GM23338 (cell line): Measurements from ENCODE around the gene GPC5. TPM values are rescaled to one million over a fixed set of nuclear protein-coding genes. Genes with fewer than 3 reads are reported as not detected.

Experiments used
- ATAC-seq: fragments of 200-7000 bp; cut with Tn5 transposase; 3 replicates; pipeline ENCODE4 v1.9.1; 2020
- DNase-seq: peaks from one replicate; pipeline ENCODE4 v3.0.0-alpha.2; 2015; ENCODE audit warnings: low spot score
- H2AFZ ChIP-seq: fragments of 200-600 bp; sonication (generic); 2 replicates; pipeline ENCODE4 v1.8.0; 2016; ENCODE audit warnings: antibody characterized with exemption, mild to moderate bottlenecking, moderate library complexity
- H3F3A ChIP-seq: fragments of 200-600 bp; sonication (generic); replicated peaks from 2 replicates; pipeline ENCODE4 v1.8.0; 2017; ENCODE audit warnings: antibody characterized with exemption, mixed run types, low read depth
- H3K27ac ChIP-seq: fragments of 200-600 bp; sonication (generic); 2 replicates; pipeline ENCODE4 v1.6.1; 2016; ENCODE audit warnings: low read depth
- H3K27me3 ChIP-seq: fragments of 200-600 bp; sonication (generic); 2 replicates; pipeline ENCODE4 v1.8.0; 2016; ENCODE audit warnings: mild to moderate bottlenecking, mixed run types, moderate library complexity; ENCODE audit not compliant: insufficient read depth
- H3K36me3 ChIP-seq: fragments of 200-600 bp; sonication (generic); 2 replicates; pipeline ENCODE4 v1.8.0; 2016; ENCODE audit warnings: mild to moderate bottlenecking; ENCODE audit not compliant: insufficient read depth
- H3K4me1 ChIP-seq: fragments of 200-600 bp; sonication (generic); 2 replicates; pipeline ENCODE4 v1.8.0; 2016; ENCODE audit warnings: mild to moderate bottlenecking, moderate library complexity; ENCODE audit not compliant: insufficient read depth
- H3K4me2 ChIP-seq: fragments of 200-600 bp; sonication (generic); 2 replicates; pipeline ENCODE4 v1.7.1; 2017; ENCODE audit warnings: mixed run types
- H3K4me3 ChIP-seq: fragments of 200-600 bp; sonication (generic); 2 replicates; pipeline ENCODE4 v1.6.1; 2016; ENCODE audit warnings: mixed run types
- H3K79me2 ChIP-seq: fragments of 200-600 bp; sonication (generic); replicated peaks from 2 replicates; pipeline ENCODE4 v1.8.0; 2017; ENCODE audit warnings: mild to moderate bottlenecking; ENCODE audit not compliant: insufficient read depth
- H3K9me2 ChIP-seq: fragments of 200-600 bp; sonication (generic); 2 replicates; pipeline ENCODE4 v1.8.0; 2017; ENCODE audit not compliant: insufficient read depth
- H4K20me1 ChIP-seq: fragments of 200-600 bp; sonication (generic); replicated peaks from 2 replicates; pipeline ENCODE4 v1.8.0; 2017; ENCODE audit warnings: mild to moderate bottlenecking; ENCODE audit not compliant: insufficient read depth
- H3K27ac Mint-ChIP-seq: 2 replicates; pipeline ENCODE4 v1.8.0; 2020; ENCODE audit warnings: inconsistent platforms, mild to moderate bottlenecking, moderate library complexity, mixed read lengths
- H3K27me3 Mint-ChIP-seq: 3 replicates; pipeline ENCODE4 v1.8.0; 2022; ENCODE audit warnings: low read depth, mild to moderate bottlenecking, moderate library complexity, mixed read lengths, inconsistent platforms; ENCODE audit not compliant: insufficient read depth, poor library complexity
- H3K36me3 Mint-ChIP-seq: 3 replicates; pipeline ENCODE4 v1.8.0; 2021; ENCODE audit warnings: low read depth, mild to moderate bottlenecking, inconsistent platforms, moderate library complexity, mixed read lengths
- H3K4me1 Mint-ChIP-seq: 3 replicates; pipeline ENCODE4 v1.8.0; 2020; ENCODE audit warnings: mild to moderate bottlenecking, inconsistent platforms, mixed read lengths
- H3K4me3 Mint-ChIP-seq: 3 replicates; pipeline ENCODE4 v1.8.0; 2021; ENCODE audit warnings: moderate library complexity, mild to moderate bottlenecking, inconsistent platforms, mixed read lengths
- H3K9me3 Mint-ChIP-seq: 3 replicates; pipeline ENCODE4 v1.8.0; 2020; ENCODE audit warnings: moderate library complexity, mild to moderate bottlenecking, inconsistent platforms, mixed read lengths
- CREB1 ChIP-seq: fragments of 250-450 bp; sonication (Bioruptor Pico); IDR thresholded peaks from 2 replicates; pipeline ENCODE4 v1.5.0; 2020; ENCODE audit warnings: low read depth, mild to moderate bottlenecking, moderate library complexity
- EZH2 ChIP-seq: fragments of 200-600 bp; sonication (generic); IDR thresholded peaks from one replicate; pipeline ENCODE4 v1.8.0; 2017; ENCODE audit warnings: antibody characterized with exemption, mild to moderate bottlenecking, low read depth; ENCODE audit not compliant: unreplicated experiment
- EZH2phosphoT487 ChIP-seq: fragments of 200-600 bp; sonication (generic); IDR thresholded peaks from one replicate; pipeline ENCODE4 v1.8.1; 2018; ENCODE audit warnings: antibody characterized with exemption; ENCODE audit not compliant: unreplicated experiment
- JUNB ChIP-seq: IDR thresholded peaks from one replicate; pipeline ENCODE4 v1.6.1; 2016; ENCODE audit warnings: antibody characterized with exemption; ENCODE audit not compliant: unreplicated experiment
- NANOG ChIP-seq: IDR thresholded peaks from 2 replicates; pipeline ENCODE4 v1.6.1; 2016; ENCODE audit warnings: antibody characterized with exemption, borderline replicate concordance
- POLR2AphosphoS5 ChIP-seq: IDR thresholded peaks from 2 replicates; pipeline ENCODE4 v1.6.1; 2016; ENCODE audit warnings: antibody characterized with exemption, low read depth
- STAT1 ChIP-seq: IDR thresholded peaks from one replicate; pipeline ENCODE4 v1.6.1; 2016; ENCODE audit warnings: antibody characterized with exemption; ENCODE audit not compliant: unreplicated experiment
- ZNF114 ChIP-seq: fragments of 250-450 bp; sonication (Bioruptor Pico); IDR thresholded peaks from 2 replicates; pipeline ENCODE4 v1.5.0; 2020; ENCODE audit warnings: mild to moderate bottlenecking, moderate library complexity
- ZNF331 ChIP-seq: fragments of 250-450 bp; sonication (Bioruptor Pico); IDR thresholded peaks from 2 replicates; pipeline ENCODE4 v1.5.0; 2020; ENCODE audit warnings: low read depth, mild to moderate bottlenecking, moderate library complexity
- polyA plus RNA-seq: library from polyadenylated mRNA; unstranded; fragments of >200 nt; fragmentation: Nextera tagmentation; extraction: Ambion mirVana; gene quantifications from 2 replicates; pipeline ENCODE4 v1.2.1, GENCODE V29; 2016
- total RNA-seq: library from RNA; depleted of rRNA; stranded (reverse); fragments of >200 nt; shearing (Covaris generic); gene quantifications from 2 replicates; pipeline ENCODE4 v1.2.3, GENCODE V29; 2014
- TF ChIP-seq, protein P1 (sequence below): IDR thresholded peaks from one replicate; pipeline ENCODE4 v1.6.1; 2018; ENCODE audit warnings: antibody characterized with exemption; ENCODE audit not compliant: unreplicated experiment
- TF ChIP-seq, protein P2 (sequence below), 2 experiments: fragments of 200-600 bp in 1 of 2; sonication (generic) in 1 of 2; conservative IDR thresholded peaks; 2 replicates each; pipeline versions ENCODE4 v1.5.1 to v1.6.1; 2016 to 2017; ENCODE audit warnings: antibody characterized with exemption in 2 of 2, low read depth in 2 of 2, mild to moderate bottlenecking in 2 of 2, moderate library complexity in 1 of 2
- TF ChIP-seq, protein P3 (sequence below): fragments of 250-450 bp; sonication (Bioruptor Pico); IDR thresholded peaks from 2 replicates; pipeline ENCODE4 v1.5.0; 2020; ENCODE audit warnings: mild to moderate bottlenecking, moderate library complexity
- TF ChIP-seq, protein P4 (sequence below): IDR thresholded peaks from 2 replicates; pipeline ENCODE4 v1.6.1; 2016; ENCODE audit warnings: antibody characterized with exemption

Gene GPC5
- total and polyA plus RNA-seq, 2 experiments from 2014 or later, result 0.95 to 1.1 TPM

DNA sequence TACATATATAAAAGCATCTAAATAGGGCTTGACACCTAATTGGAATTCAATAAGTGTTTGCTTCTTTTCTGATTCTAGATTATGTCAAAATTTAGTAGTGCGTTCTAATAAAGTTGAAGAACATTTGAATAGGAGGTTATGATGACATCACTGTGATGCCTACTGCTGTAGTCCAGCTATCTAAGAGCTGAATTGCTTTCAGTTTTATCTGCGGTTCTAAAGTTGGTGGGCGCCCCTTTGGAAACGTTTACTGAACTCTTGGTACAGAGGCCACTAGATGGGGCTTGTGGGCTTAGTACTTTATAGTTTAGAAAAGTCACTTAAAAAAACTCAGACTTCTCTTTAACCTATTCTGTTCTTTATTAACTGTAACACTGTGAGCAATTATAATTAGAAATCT, 776.9 kb downstream of the GPC5 start:
- H3K4me3 Mint-ChIP-seq, result no peak overlapping the region
- no peaks in the 10 kb centered on the region for H3K27me3 ChIP-seq

More for the DNA sequence above, 776.9 kb downstream of the GPC5 start:
- H3K4me1 Mint-ChIP-seq, result no peaks in the 10 kb centered on the region
- no peak overlapping the region for H3K27ac ChIP-seq
- H2AFZ ChIP-seq, result no peak overlapping the region
- TF ChIP-seq JUNB (no peak), POLR2AphosphoS5 (no peak), STAT1 (no peak), EZH2 (no peak), CREB1 (CRISPR knock-in tag) (peak; percentile 55), ZNF331 (CRISPR knock-in tag) (no peak), ZNF114 (CRISPR knock-in tag) (no peak), NANOG (no peak), EZH2phosphoT487 (no peak)
- TF ChIP-seq, protein P1, sequence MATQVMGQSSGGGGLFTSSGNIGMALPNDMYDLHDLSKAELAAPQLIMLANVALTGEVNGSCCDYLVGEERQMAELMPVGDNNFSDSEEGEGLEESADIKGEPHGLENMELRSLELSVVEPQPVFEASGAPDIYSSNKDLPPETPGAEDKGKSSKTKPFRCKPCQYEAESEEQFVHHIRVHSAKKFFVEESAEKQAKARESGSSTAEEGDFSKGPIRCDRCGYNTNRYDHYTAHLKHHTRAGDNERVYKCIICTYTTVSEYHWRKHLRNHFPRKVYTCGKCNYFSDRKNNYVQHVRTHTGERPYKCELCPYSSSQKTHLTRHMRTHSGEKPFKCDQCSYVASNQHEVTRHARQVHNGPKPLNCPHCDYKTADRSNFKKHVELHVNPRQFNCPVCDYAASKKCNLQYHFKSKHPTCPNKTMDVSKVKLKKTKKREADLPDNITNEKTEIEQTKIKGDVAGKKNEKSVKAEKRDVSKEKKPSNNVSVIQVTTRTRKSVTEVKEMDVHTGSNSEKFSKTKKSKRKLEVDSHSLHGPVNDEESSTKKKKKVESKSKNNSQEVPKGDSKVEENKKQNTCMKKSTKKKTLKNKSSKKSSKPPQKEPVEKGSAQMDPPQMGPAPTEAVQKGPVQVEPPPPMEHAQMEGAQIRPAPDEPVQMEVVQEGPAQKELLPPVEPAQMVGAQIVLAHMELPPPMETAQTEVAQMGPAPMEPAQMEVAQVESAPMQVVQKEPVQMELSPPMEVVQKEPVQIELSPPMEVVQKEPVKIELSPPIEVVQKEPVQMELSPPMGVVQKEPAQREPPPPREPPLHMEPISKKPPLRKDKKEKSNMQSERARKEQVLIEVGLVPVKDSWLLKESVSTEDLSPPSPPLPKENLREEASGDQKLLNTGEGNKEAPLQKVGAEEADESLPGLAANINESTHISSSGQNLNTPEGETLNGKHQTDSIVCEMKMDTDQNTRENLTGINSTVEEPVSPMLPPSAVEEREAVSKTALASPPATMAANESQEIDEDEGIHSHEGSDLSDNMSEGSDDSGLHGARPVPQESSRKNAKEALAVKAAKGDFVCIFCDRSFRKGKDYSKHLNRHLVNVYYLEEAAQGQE, result no peak
- TF ChIP-seq, protein P2, sequence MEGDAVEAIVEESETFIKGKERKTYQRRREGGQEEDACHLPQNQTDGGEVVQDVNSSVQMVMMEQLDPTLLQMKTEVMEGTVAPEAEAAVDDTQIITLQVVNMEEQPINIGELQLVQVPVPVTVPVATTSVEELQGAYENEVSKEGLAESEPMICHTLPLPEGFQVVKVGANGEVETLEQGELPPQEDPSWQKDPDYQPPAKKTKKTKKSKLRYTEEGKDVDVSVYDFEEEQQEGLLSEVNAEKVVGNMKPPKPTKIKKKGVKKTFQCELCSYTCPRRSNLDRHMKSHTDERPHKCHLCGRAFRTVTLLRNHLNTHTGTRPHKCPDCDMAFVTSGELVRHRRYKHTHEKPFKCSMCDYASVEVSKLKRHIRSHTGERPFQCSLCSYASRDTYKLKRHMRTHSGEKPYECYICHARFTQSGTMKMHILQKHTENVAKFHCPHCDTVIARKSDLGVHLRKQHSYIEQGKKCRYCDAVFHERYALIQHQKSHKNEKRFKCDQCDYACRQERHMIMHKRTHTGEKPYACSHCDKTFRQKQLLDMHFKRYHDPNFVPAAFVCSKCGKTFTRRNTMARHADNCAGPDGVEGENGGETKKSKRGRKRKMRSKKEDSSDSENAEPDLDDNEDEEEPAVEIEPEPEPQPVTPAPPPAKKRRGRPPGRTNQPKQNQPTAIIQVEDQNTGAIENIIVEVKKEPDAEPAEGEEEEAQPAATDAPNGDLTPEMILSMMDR (conservative IDR thresholded peaks at IDR 0.05; ENCODE audit: low read depth in 2 of 2), result peak; percentile 58 to 60
- TF ChIP-seq, protein P3, sequence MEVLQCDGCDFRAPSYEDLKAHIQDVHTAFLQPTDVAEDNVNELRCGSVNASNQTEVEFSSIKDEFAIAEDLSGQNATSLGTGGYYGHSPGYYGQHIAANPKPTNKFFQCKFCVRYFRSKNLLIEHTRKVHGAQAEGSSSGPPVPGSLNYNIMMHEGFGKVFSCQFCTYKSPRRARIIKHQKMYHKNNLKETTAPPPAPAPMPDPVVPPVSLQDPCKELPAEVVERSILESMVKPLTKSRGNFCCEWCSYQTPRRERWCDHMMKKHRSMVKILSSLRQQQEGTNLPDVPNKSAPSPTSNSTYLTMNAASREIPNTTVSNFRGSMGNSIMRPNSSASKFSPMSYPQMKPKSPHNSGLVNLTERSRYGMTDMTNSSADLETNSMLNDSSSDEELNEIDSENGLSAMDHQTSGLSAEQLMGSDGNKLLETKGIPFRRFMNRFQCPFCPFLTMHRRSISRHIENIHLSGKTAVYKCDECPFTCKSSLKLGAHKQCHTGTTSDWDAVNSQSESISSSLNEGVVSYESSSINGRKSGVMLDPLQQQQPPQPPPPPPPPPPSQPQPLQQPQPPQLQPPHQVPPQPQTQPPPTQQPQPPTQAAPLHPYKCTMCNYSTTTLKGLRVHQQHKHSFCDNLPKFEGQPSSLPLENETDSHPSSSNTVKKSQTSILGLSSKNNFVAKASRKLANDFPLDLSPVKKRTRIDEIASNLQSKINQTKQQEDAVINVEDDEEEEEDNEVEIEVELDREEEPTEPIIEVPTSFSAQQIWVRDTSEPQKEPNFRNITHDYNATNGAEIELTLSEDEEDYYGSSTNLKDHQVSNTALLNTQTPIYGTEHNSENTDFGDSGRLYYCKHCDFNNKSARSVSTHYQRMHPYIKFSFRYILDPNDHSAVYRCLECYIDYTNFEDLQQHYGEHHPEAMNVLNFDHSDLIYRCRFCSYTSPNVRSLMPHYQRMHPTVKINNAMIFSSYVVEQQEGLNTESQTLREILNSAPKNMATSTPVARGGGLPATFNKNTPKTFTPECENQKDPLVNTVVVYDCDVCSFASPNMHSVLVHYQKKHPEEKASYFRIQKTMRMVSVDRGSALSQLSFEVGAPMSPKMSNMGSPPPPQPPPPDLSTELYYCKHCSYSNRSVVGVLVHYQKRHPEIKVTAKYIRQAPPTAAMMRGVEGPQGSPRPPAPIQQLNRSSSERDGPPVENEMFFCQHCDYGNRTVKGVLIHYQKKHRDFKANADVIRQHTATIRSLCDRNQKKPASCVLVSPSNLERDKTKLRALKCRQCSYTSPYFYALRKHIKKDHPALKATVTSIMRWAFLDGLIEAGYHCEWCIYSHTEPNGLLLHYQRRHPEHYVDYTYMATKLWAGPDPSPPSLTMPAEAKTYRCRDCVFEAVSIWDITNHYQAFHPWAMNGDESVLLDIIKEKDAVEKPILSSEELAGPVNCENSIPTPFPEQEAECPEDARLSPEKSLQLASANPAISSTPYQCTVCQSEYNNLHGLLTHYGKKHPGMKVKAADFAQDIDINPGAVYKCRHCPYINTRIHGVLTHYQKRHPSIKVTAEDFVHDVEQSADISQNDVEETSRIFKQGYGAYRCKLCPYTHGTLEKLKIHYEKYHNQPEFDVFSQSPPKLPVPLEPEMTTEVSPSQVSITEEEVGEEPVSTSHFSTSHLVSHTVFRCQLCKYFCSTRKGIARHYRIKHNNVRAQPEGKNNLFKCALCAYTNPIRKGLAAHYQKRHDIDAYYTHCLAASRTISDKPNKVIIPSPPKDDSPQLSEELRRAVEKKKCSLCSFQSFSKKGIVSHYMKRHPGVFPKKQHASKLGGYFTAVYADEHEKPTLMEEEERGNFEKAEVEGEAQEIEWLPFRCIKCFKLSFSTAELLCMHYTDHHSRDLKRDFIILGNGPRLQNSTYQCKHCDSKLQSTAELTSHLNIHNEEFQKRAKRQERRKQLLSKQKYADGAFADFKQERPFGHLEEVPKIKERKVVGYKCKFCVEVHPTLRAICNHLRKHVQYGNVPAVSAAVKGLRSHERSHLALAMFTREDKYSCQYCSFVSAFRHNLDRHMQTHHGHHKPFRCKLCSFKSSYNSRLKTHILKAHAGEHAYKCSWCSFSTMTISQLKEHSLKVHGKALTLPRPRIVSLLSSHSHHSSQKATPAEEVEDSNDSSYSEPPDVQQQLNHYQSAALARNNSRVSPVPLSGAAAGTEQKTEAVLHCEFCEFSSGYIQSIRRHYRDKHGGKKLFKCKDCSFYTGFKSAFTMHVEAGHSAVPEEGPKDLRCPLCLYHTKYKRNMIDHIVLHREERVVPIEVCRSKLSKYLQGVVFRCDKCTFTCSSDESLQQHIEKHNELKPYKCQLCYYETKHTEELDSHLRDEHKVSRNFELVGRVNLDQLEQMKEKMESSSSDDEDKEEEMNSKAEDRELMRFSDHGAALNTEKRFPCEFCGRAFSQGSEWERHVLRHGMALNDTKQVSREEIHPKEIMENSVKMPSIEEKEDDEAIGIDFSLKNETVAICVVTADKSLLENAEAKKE (CRISPR knock-in tag), result no peak
- TF ChIP-seq, protein P4, sequence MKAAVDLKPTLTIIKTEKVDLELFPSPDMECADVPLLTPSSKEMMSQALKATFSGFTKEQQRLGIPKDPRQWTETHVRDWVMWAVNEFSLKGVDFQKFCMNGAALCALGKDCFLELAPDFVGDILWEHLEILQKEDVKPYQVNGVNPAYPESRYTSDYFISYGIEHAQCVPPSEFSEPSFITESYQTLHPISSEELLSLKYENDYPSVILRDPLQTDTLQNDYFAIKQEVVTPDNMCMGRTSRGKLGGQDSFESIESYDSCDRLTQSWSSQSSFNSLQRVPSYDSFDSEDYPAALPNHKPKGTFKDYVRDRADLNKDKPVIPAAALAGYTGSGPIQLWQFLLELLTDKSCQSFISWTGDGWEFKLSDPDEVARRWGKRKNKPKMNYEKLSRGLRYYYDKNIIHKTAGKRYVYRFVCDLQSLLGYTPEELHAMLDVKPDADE, result no peak
- no peak overlapping the region for H3K4me2 ChIP-seq
- no peak overlapping the region for H3K4me3 ChIP-seq
- H3K9me2 ChIP-seq, result no peaks in the 10 kb centered on the region
- no peaks in the 10 kb centered on the region for H3K36me3 ChIP-seq
- DNase-seq, result peak; percentile 67
- peak; percentile 60 for ATAC-seq
- no peaks in the 10 kb centered on the region for H3K4me1 ChIP-seq
- H3K36me3 Mint-ChIP-seq, result no peaks in the 10 kb centered on the region
- H3K27me3 Mint-ChIP-seq, result no peaks in the 10 kb centered on the region
- no peak overlapping the region for H3K27ac Mint-ChIP-seq
- no peaks in the 10 kb centered on the region for H3F3A ChIP-seq
- H3K79me2 ChIP-seq, result no peaks in the 10 kb centered on the region
- no peaks in the 10 kb centered on the region for H3K9me3 Mint-ChIP-seq
- no peaks in the 10 kb centered on the region for H4K20me1 ChIP-seq
